HepG2 (cell line): Measurements from ENCODE around the gene SLX9. TPM values are rescaled to one million over a fixed set of nuclear protein-coding genes. Genes with fewer than 3 reads are reported as not detected.

ENCODE experiments used
- ATAC-seq: fragments of 200-7000 bp; cut with Tn5 transposase; 3 replicates; pipeline ENCODE4 v1.9.1; 2020; ENCODE audit warnings: mild to moderate bottlenecking, moderate library complexity
- BruUV-seq: library from RNA; stranded (reverse); fragments of 400-500 nt; replicated peaks from 2 replicates; lab custom pipeline; 2021; lab: Mats Ljungman, UMichigan
- CTCF ChIA-PET: fragments of 300-600 bp; formaldehyde crosslinking; extraction: SDS; loops from one replicate; lab custom pipeline; 2021; ENCODE audit warnings: low total read pairs, inconsistent platforms, low intra/inter-chr PET ratio; lab: Yijun Ruan, JAX
- POLR2A ChIA-PET: fragments of 350-600 bp; sonication (Branson Sonifier 250); formaldehyde crosslinking; loops from one replicate; lab custom pipeline; 2020; ENCODE audit warnings: antibody characterized with exemption, inconsistent platforms; lab: Yijun Ruan, JAX
- DNase-seq: peaks from one replicate; pipeline ENCODE4 v3.0.0-alpha.2; 2015; ENCODE audit warnings: low spot score
- FAIRE-seq: peaks from 3 replicates; lab custom pipeline; 2011; peaks lifted over from hg19 to GRCh38; lab: Jason Lieb, UNC
- H2AFZ ChIP-seq: one replicate; pipeline ENCODE4 v1.6.1; 2011; ENCODE audit warnings: low read length, inconsistent platforms
- H3K27ac ChIP-seq: fragments of 300-600 bp; 3 replicates; pipeline ENCODE4 v1.8.0; 2011; ENCODE audit warnings: mixed run types, mild to moderate bottlenecking, mixed read lengths, low read length, inconsistent platforms; ENCODE audit not compliant: insufficient read depth; ENCODE audit errors: extremely low read length
- H3K27me3 ChIP-seq, 2 experiments: fragments of 200-600 bp in 1 of 2; 2 replicates in 1 of 2; 3 replicates in 1 of 2; pipeline versions ENCODE4 v1.6.0 to v1.8.0; 2011; ENCODE audit warnings: low read length in 2 of 2, mild to moderate bottlenecking in 2 of 2, moderate library complexity in 2 of 2, inconsistent platforms in 1 of 2; ENCODE audit not compliant: insufficient read depth in 2 of 2, control insufficient read depth in 1 of 2
- H3K36me3 ChIP-seq, 2 experiments: fragments of 200-600 bp in 1 of 2; replicated peaks in 1 of 2; 2 replicates in 1 of 2; 3 replicates in 1 of 2; pipeline versions ENCODE4 v1.5.1 to v1.8.0; 2011; ENCODE audit warnings: low read length in 2 of 2, inconsistent platforms in 1 of 2; ENCODE audit not compliant: insufficient read depth in 2 of 2, control insufficient read depth in 1 of 2
- H3K4me1 ChIP-seq: 2 replicates; pipeline ENCODE4 v1.5.1; 2012; ENCODE audit warnings: low read length, inconsistent platforms; ENCODE audit not compliant: insufficient read depth
- H3K4me2 ChIP-seq: 2 replicates; pipeline ENCODE4 v1.6.0; 2011; ENCODE audit warnings: low read depth, low read length, inconsistent platforms
- H3K4me3 ChIP-seq, 3 experiments: fragments of 200-600 bp in 1 of 3; sonication (generic), shearing (Covaris generic) in 1 of 3; replicated peaks in 1 of 3; 2 replicates each; pipeline ENCODE4 v1.5.1; 2011 to 2016; ENCODE audit warnings: low read length in 3 of 3, inconsistent platforms in 2 of 3, low read depth in 2 of 3, mild to moderate bottlenecking in 2 of 3, control low read depth in 1 of 3, mixed read lengths in 1 of 3; ENCODE audit not compliant: insufficient read depth in 1 of 3
- H3K79me2 ChIP-seq: one replicate; pipeline ENCODE4 v1.6.1; 2011; ENCODE audit warnings: low read length, inconsistent platforms; ENCODE audit not compliant: insufficient read depth
- H3K9ac ChIP-seq: 2 replicates; pipeline ENCODE4 v1.6.0; 2011; ENCODE audit warnings: mild to moderate bottlenecking, low read depth, low read length, inconsistent platforms; ENCODE audit not compliant: insufficient read depth
- H3K9me3 ChIP-seq: 2 replicates; pipeline ENCODE4 v1.5.1; 2012; ENCODE audit warnings: mild to moderate bottlenecking, low read length
- H4K20me1 ChIP-seq: 2 replicates; pipeline ENCODE4 v1.6.0; 2011; ENCODE audit warnings: inconsistent platforms, mild to moderate bottlenecking, low read length, moderate library complexity; ENCODE audit not compliant: insufficient read depth
- CBX2 ChIP-seq, 2 experiments: fragments of 200-600 bp in 1 of 2; sonication (generic); formaldehyde crosslinking in 1 of 2; IDR thresholded peaks; 2 replicates each; pipeline versions ENCODE4 v1.7.0 to v1.8.1; 2018 to 2022; ENCODE audit warnings: low read depth in 2 of 2, low read length in 1 of 2, mild to moderate bottlenecking in 1 of 2, missing genetic modification reagents in 1 of 2
- KDM4B ChIP-seq: sonication (generic); formaldehyde crosslinking; IDR thresholded peaks from 2 replicates; pipeline ENCODE4 v1.4.0; 2020; ENCODE audit warnings: missing genetic modification reagents
- NPAS2 ChIP-seq: sonication (generic); formaldehyde crosslinking; IDR thresholded peaks from 2 replicates; pipeline ENCODE4 v1.8.0; 2022; ENCODE audit warnings: mild to moderate bottlenecking, missing genetic modification reagents, borderline replicate concordance
- RAD21 ChIP-seq: fragments of 450-650 bp; formaldehyde crosslinking; IDR thresholded peaks from 2 replicates; pipeline ENCODE4 v1.5.0; 2020; ENCODE audit warnings: mild to moderate bottlenecking
- RARA ChIP-seq: IDR thresholded peaks from 2 replicates; pipeline ENCODE4 v1.6.1; 2016; ENCODE audit warnings: missing genetic modification reagents, missing compliant biosample characterization
- REST ChIP-seq, 2 experiments: IDR thresholded peaks; 2 replicates each; pipeline ENCODE4 v1.6.1; 2011 to 2012; ENCODE audit warnings: low read length in 2 of 2, borderline replicate concordance in 1 of 2, low read depth in 1 of 2, mild to moderate bottlenecking in 1 of 2, moderate library complexity in 1 of 2
- ZBTB7B ChIP-seq: sonication (generic); formaldehyde crosslinking; IDR thresholded peaks from 2 replicates; pipeline ENCODE4 v1.4.0; 2020; ENCODE audit warnings: missing genetic modification reagents
- ZNF20 ChIP-seq: sonication (generic); formaldehyde crosslinking; IDR thresholded peaks from 2 replicates; pipeline ENCODE4 v1.4.0; 2020; ENCODE audit warnings: mild to moderate bottlenecking, moderate library complexity, missing genetic modification reagents
- ZNF614 ChIP-seq: IDR thresholded peaks from 2 replicates; pipeline ENCODE4 v1.6.1; 2018; ENCODE audit warnings: missing biosample characterization, missing genetic modification reagents, inconsistent platforms, borderline replicate concordance
- ZNF781 ChIP-seq: sonication (generic); formaldehyde crosslinking; IDR thresholded peaks from 2 replicates; pipeline ENCODE4 v1.5.1; 2020; ENCODE audit warnings: borderline replicate concordance, mild to moderate bottlenecking, missing genetic modification reagents; ENCODE audit errors: not compliant biosample characterization
- WGBS: methylation state at CpG from one replicate; pipeline ENCODE4 v1.1.6; 2017; ENCODE audit warnings: low lambda C conversion rate; 5-methylcytosine and 5-hydroxymethylcytosine counted together
- in situ Hi-C: cut with HindIII; loops from 2 replicates; pipeline ENCODE4 v1.10.0; 2017; ENCODE audit warnings: low pct_unique_long_range_greater_than_20kb; ENCODE audit not compliant: extremely low pct_ligation_motif_present
- intact Hi-C: fragments of 100-400 bp; cut with micrococcal nuclease; formaldehyde crosslinking; loops from one replicate; pipeline ENCODE4 v1.10.0; 2022; ENCODE audit not compliant: unreplicated experiment
- polyA plus RNA-seq, 8 experiments: library from polyadenylated mRNA; depleted of rRNA in 3 of 8; stranded (reverse) in 7 of 8; unstranded in 1 of 8; fragments of >200 nt; fragmentation: Illumina TruSeq in 4 of 8; extraction: Trizol in 4 of 8; gene quantifications; 2 replicates each; pipeline versions ENCODE4 v1.2.1 to v1.2.3, GENCODE V29; 2011 to 2016; ENCODE audit warnings: low read depth in 4 of 8, missing spikeins in 1 of 8, mixed read lengths in 1 of 8; ENCODE audit not compliant: insufficient read depth in 1 of 8
- total RNA-seq, 5 experiments: library from RNA; depleted of rRNA; stranded (reverse); fragments of >200 nt; fragmentation: Illumina TruSeq; extraction: Trizol; gene quantifications; 2 replicates each; pipeline ENCODE4 v1.2.3, GENCODE V29; 2016; ENCODE audit warnings: low read depth in 1 of 5

Gene SLX9
- total and polyA plus RNA-seq, 2 of the 13 experiments (the other 11 are each of a cell fraction or from before 2014, with no cell fraction given) = 21.0 to 47.1 TPM

GRCh38 chr21:44929799-44930542 lies 9.9 kb upstream of the SLX9 start:
- no peak overlapping the region for H2AFZ ChIP-seq
- H3K9ac ChIP-seq = 0 out of 2 replicates have a peak overlapping the region, but pooled peaks have one; percentile 14
- BruUV-seq = no TSS peak
- ChIA-PET POLR2A (interaction anchor here (0.8 to 4.7 kb wide), 3 partner anchors 16 to 128 kb away, joined by 3 to 37 read pairs (median 15); partner anchors contain the start of gene UBE2G2), CTCF (no interaction called here)
- H3K4me2 ChIP-seq = peak overlapping the region; percentile 56
- peak overlapping the region in 2 of 3 experiments; percentile 7 to 55; a peak in 2 of 6 replicates for H3K4me3 ChIP-seq
- peaks cover 1 to 4% of the 10 kb centered on the region in 2 experiments; a peak in 3 of 5 replicates for H3K27me3 ChIP-seq
- intact Hi-C loops (no loop called here), in situ Hi-C loops (no loop called here)
- WGBS = 24% methylated on average over 7 of the region's 9 CpGs
- H3K79me2 ChIP-seq = no peaks in the 10 kb centered on the region
- no peaks in the 10 kb centered on the region for H3K36me3 ChIP-seq
- FAIRE-seq (no peak), DNase-seq (no peak), ATAC-seq (no peak)
- peaks cover 89% of the 10 kb centered on the region for H3K4me1 ChIP-seq
- H3K9me3 ChIP-seq = no peaks in the 10 kb centered on the region
- H3K27ac ChIP-seq = no peak overlapping the region
- no peaks in the 10 kb centered on the region for H4K20me1 ChIP-seq
- TF ChIP-seq ZBTB7B (CRISPR knock-in tag) (no peak), KDM4B (no peak), ZNF20 (CRISPR knock-in tag) (no peak), CBX2 (IDR thresholded peaks at IDR 0.05; ENCODE audit: low read depth, low read length) (no peak), CBX2 (CRISPR knock-in tag; IDR thresholded peaks at IDR 0.05; ENCODE audit: low read depth) (no peak), RAD21 (CRISPR knock-in tag) (no peak), RARA (CRISPR knock-in tag) (peak; percentile 79), NPAS2 (CRISPR knock-in tag) (no peak), REST (IDR thresholded peaks at IDR 0.05; ENCODE audit: borderline replicate concordance in 1 of 2, low read depth in 1 of 2, low read length in 2 of 2) (no peak), ZNF781 (no peak), ZNF614 (CRISPR knock-in tag) (no peak)
